ENCODE measurements around the gene FHIT.
"Not testable (repeated sequence)": the region's sequence is repeated elsewhere in the genome, so short reads cannot be mapped to it uniquely, and the experiment has no call there.

FHIT gene

GRCh38 chr3:60674870-60675269 lies 576.4 kb downstream of the FHIT start:
- DNase-seq: no peak

DNA sequence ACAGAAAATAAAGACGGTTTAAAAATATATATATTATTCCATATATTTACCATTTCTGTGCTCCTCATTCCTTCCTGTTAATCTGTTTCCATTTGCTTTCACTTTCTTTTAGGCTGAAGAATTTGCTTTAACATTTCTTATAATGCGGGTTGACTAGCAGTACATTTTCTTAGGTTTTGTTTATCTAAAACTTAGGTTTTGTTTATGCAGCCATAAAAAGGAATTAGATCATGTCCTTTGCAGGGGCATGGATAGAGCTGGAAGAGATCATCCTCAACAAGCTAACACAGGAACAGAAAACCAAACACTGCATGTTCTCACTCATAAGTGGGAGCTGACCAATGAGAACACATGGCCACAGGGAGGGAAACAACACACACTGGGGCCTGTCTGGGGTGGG lies 578.1 kb downstream of the FHIT start:
- DNase-seq: no peak

DNA sequence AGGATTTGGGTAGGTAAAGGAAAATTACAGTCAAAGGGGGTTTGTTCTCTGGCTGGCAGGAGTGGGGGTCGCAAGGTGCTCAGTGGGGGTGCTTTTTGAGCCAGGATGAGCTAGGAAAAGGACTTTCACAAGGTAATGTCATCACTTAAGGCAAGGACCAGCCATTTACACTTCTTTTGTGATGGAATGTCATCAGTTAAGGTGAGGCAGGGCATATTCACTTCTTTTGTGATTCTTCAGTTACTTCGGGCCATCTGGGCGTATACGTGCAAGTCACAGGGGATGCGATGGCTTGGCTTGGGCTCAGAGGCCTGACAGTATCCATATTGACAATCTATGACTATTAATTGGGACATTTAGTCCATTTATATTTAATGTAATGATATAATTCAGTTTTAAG lies 578.9 kb downstream of the FHIT start:
- DNase-seq: not testable (repeated sequence)

DNA sequence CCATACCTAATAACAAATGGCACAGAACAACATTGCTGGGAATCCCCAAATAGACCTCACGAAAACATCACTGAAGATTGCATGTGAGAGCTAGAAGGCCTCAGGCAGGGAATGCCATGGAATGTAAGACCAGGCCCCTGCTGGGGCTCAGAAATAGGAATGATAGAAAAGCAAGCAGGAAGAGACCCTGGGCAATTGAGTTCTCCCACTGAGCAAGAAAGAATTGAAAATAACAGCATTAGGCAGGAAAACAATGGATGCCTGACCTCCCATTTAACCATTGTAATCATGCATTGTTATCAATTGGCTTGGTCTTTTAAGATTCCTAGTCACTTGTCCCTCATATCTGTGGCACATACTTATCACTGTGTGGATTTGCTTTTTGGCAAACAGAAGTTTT lies 581.6 kb downstream of the FHIT start:
- no peak for DNase-seq

GRCh38 chr3:60660026-60660425 lies 591.2 kb downstream of the FHIT start:
- no peak for DNase-seq

GRCh38 chr3:60659098-60659497 lies 592.2 kb downstream of the FHIT start:
- DNase-seq: no peak

DNA sequence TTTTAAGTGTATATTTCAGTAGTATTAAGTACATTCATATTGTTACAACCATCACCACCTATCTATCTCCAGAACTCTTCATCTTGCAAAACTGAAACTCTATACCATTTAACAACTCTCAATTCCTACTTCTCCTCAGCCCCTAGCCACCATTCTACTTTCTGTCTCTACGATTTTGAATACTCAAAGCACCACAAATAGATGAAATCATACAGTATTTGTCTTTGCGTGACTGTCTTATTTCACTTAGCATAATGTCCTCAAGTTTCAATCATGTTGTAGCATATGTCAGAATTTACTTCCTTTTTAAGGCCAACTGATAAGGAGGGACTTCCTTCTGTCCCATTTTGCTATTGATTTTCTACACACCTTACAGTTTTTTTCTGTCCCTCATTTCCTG lies 593.3 kb downstream of the FHIT start:
- no peak for DNase-seq

DNA sequence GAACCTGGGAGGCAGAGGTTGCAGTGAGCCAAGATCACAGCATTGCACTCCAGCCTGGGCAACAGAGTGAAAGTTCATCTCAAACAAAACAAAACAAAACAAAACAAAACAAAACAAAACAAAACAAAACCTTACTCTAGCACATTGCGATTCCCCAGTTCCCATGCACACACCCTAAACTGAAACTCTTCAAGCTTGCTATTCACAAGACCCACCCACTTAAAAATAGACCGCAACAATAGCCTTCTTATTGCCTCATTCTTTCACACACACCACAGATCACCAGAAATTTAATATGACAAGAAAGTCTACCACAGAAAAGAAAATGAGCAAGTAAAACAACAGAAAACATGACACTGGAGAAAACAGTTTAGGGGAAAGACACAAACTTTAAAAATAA lies 598.4 kb downstream of the FHIT start:
- no peak for DNase-seq

GRCh38 chr3:60651799-60652198 lies 599.5 kb downstream of the FHIT start:
- no peak for DNase-seq

GRCh38 chr3:60650171-60650570 lies 601.1 kb downstream of the FHIT start:
- DNase-seq: no peak

GRCh38 chr3:60645801-60646200 lies 605.5 kb downstream of the FHIT start:
- no peak for DNase-seq

- no peak for DNase-seq
Observed at GRCh38 chr3:60643831-60644230, 607.4 kb downstream of the FHIT start.

- no peak for DNase-seq
Observed at GRCh38 chr3:60641354-60641753, 609.9 kb downstream of the FHIT start.

GRCh38 chr3:60636846-60637245 lies 614.4 kb downstream of the FHIT start:
- DNase-seq: no peak

- no peak for DNase-seq
Observed at GRCh38 chr3:60633644-60634043, 617.6 kb downstream of the FHIT start.

DNA sequence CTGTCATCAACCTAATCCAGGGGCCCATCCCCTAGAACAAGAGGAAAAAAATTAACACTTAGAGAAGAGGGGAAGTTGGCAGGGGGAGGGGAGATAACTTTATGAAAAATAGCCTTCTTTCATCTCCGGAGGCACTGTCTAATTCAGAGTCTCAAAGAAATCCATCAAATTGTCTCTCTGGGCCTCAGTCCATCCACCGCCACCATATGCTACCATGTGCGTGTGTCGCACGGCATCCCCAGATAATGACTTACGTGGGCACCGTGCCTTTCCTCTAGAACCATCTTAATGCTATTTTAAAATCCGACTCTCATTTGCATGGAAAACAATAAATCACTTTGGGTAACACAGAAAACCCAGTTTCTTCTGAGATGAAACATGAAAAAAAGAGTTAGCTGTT lies 619.7 kb downstream of the FHIT start:
- no peak for DNase-seq

DNA sequence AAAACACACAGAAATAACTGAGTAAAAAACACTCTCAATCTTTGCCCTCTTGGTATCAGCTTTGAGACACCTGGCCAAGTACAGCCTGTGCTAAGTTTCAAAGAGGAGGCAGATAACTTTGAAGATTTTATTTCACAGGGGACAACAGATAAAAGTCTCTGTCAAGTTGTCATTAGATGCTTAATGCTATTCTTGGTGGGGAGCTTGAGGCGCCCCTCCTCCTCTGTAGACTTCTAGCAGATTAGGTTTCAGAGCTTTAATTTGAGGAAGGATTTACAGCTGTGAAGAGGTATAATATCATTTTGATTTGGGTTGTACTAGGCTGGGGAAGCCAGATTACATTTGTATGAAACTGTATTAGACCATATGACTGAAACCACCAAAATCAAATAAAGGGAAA lies 620.3 kb downstream of the FHIT start:
- no peak for DNase-seq

DNA sequence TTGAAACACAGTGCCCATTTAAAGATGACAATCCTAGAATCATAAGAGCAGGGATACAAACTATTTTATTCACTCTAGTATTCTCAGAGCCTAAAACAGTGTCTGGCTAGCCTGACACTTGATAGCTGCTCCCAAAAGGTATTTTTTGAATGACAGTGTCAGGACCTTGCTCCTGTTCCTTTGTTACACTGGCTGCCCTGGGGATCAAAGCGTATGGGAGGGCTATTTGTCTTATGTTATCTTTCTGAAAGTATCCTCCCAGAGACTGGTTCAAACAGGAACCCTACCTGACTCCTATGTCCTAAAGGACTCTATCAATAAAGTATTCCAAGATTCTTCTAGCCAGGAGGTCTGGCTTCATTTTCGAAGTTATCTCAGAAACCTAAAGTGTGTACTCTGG lies 621.4 kb downstream of the FHIT start:
- no peak for DNase-seq

DNA sequence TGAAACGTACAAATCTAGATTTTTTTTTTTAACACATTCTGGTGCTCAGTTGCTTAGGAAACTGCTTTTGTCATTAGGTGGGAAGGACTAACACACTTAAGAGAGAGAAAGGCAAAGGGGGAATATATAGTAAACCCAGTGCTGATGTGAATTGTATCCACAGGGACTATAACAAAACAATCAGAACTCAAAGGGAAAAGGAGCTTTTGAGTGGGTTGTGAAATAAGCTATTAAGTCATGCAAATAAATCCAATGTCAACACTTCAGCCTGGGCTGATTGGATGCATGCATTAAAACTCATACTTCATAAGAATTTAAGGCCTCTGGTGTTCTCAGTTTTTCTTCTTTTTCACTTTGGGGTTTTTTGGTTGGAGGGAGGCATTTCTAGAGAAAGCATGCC lies 628.9 kb downstream of the FHIT start:
- no peak for DNase-seq

DNA sequence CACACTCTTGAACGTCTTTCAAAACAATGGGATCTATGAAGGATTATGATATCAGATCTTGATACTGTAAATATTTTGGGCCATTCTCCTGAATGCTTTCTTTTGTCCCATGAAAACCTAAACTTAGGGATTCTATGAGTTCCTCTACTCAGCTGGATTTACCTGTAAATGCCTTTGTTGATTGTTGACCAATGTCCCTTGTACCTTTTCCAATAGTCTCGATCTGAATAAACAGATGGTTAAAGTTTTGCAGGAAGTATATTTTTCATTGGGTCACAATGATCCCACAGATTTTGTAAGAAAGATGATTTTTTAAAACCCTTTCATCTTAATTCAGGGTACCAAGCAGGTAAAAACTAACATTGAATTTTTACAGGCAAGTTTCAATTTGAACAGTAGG lies 634.1 kb downstream of the FHIT start:
- DNase-seq: no peak

- DNase-seq: no peak
Observed at GRCh38 chr3:60613769-60614303, 637.4 kb downstream of the FHIT start.

DNA sequence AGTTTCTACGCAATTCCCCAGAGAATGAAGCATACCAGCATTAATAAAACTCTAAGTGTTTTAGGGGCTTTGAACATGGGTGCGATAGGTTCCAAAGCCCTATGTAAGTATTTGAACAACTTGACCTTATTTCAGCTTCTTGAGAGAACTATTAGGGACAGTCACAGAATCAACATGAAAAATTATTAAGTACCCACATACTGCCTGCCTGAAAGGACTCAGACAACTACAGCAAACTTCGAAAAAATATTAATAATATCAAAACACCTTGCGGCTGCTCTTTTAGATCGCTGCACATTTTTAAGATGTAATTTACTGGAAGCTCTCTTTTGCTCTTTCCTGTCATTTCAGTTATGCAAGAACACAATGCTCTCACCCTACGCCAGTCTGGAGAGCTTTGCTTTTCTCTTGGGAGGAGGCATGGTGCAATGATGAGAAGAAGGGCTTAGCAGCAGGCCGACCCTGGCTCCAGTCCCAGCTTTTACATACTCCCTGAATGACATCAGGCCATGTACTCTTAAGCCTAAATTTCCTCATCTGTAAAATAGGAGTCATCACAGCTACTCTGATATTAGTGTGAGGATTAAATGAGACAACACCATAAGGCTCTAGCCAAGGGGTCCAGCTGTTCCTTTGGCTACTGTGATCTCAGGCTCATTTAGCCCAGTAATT lies 640.7 kb downstream of the FHIT start:
- DNase-seq: no peak

DNA sequence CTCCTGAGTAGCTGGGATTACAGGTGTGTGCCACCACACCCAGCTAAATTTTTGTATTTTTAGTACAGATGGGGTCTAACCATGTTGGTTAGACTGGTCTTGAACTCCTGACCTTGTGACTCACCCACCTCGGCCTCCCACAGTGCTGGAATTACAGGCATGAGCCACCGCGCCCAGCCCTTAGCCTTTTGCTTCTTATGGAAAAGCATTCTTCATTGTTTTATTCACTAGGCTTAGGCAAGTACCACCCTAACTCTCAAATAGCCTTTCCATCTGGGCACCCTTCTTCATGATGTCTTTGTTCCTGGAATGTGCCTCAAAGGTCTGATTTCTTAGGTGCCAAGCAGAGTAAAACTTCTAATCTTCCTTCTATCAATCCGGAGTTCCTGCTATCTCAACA lies 641.8 kb downstream of the FHIT start:
- no peak for DNase-seq

DNA sequence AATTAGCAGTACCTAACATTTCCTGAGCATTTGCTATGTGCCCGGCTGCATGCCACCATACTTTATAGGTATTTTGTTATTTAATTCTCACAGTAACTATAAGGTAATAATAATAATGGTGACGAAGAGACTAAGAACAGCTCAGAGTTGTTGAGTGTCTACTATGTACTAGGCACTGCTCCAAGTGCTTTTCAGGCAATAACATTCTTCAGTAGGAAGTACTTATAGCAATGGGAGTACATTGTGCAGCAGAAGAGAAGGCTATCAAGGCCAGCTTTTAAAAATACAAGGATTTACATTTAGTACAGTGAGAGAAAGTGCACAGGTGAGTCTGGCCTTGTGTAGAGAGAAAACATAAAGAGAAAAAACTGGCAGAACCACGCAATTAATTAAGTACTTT lies 647.4 kb downstream of the FHIT start:
- DNase-seq: no peak

GRCh38 chr3:60600848-60601247 lies 650.4 kb downstream of the FHIT start:
- DNase-seq: no peak

Data from hematopoietic multipotent progenitor cell treated with erythropoietin and hydrocortisone succinate and interleukin-3 and kit ligand, for 8 days (in vitro differentiated cells).